Neutrophil (primary cell): ENCODE measurements around the gene MADCAM1.

Experiments used
- H3K27ac ChIP-seq: fragments of 200-600 bp; sonication (generic); 2 replicates; pipeline ENCODE4 v1.5.1; 2016; ENCODE audit warnings: mild to moderate bottlenecking, moderate library complexity
- H3K27me3 ChIP-seq: fragments of 200-600 bp; sonication (generic); 2 replicates; pipeline ENCODE4 v1.6.0; 2016; ENCODE audit warnings: mild to moderate bottlenecking
- H3K36me3 ChIP-seq: fragments of 200-600 bp; sonication (generic); 2 replicates; pipeline ENCODE4 v1.5.1; 2017
- H3K4me1 ChIP-seq, 2 experiments: fragments of 200-600 bp in 1 of 2; sonication (generic) in 1 of 2; 1 replicate in 1 of 2; 2 replicates in 1 of 2; pipeline versions ENCODE4 v1.5.1 to v1.6.1; 2013 to 2016; ENCODE audit warnings: low read depth in 1 of 2, low read length in 1 of 2, mild to moderate bottlenecking in 1 of 2, moderate library complexity in 1 of 2; ENCODE audit not compliant: control insufficient read depth in 1 of 2, insufficient read depth in 1 of 2
- H3K4me3 ChIP-seq, 2 experiments: fragments of 200-600 bp in 1 of 2; sonication (generic) in 1 of 2; 1 replicate in 1 of 2; 2 replicates in 1 of 2; pipeline ENCODE4 v1.5.1; 2013 to 2016; ENCODE audit warnings: low read depth in 1 of 2, low read length in 1 of 2, mild to moderate bottlenecking in 1 of 2, moderate library complexity in 1 of 2
- H3K9me3 ChIP-seq: fragments of 200-600 bp; sonication (generic); 2 replicates; pipeline ENCODE4 v1.5.1; 2016
- CTCF ChIP-seq: fragments of 200-600 bp; sonication (generic); IDR thresholded peaks from 2 replicates; pipeline ENCODE4 v1.5.1; 2016; ENCODE audit warnings: antibody characterized with exemption

MADCAM1 gene

GRCh38 chr19:512547-513365 is 16.5 kb downstream of the MADCAM1 start:
- H3K9me3 ChIP-seq, result no peaks in the 10 kb centered on the region
- peaks cover 9% of the 10 kb centered on the region for H3K36me3 ChIP-seq
- no peak for TF ChIP-seq CTCF
- H3K27me3 ChIP-seq, result peaks cover 17% of the 10 kb centered on the region
- H3K4me1 ChIP-seq, result peaks cover 22 to 24% of the 10 kb centered on the region in 2 experiments
- no peak overlapping the region for H3K27ac ChIP-seq
- H3K4me3 ChIP-seq, result no peak overlapping the region

GRCh38 chr19:513368-514165 is 17.3 kb downstream of the MADCAM1 start:
- Histone ChIP-seq H3K4me1 (peaks cover 15 to 16% of the 10 kb centered on the region in 2 experiments), H3K36me3 (peaks cover 9% of the 10 kb centered on the region), H3K4me3 (no peak overlapping the region), H3K27ac (no peak overlapping the region), H3K27me3 (peaks cover 25% of the 10 kb centered on the region), H3K9me3 (no peaks in the 10 kb centered on the region)
- no peak for TF ChIP-seq CTCF

- no peak for TF ChIP-seq CTCF
- H3K27me3 ChIP-seq, result peaks cover 32% of the 10 kb centered on the region
- peaks cover 9% of the 10 kb centered on the region for H3K36me3 ChIP-seq
- H3K9me3 ChIP-seq, result no peaks in the 10 kb centered on the region
- no peak overlapping the region for H3K4me3 ChIP-seq
- no peak overlapping the region for H3K27ac ChIP-seq
- H3K4me1 ChIP-seq, result peaks cover 15 to 16% of the 10 kb centered on the region in 2 experiments
Measured at GRCh38 chr19:514166-514663, 17.9 kb downstream of the MADCAM1 start.

GRCh38 chr19:517721-518597 is 21.7 kb downstream of the MADCAM1 start:
- Histone ChIP-seq H3K27me3 (peaks cover 23% of the 10 kb centered on the region), H3K4me3 (no peak overlapping the region), H3K4me1 (no peaks in the 10 kb centered on the region), H3K36me3 (peaks cover 16% of the 10 kb centered on the region), H3K27ac (no peak overlapping the region), H3K9me3 (no peaks in the 10 kb centered on the region)
- TF ChIP-seq CTCF, result no peak

GRCh38 chr19:518598-519231 is 22.4 kb downstream of the MADCAM1 start:
- H3K27ac ChIP-seq, result no peak overlapping the region
- no peaks in the 10 kb centered on the region for H3K4me1 ChIP-seq
- H3K4me3 ChIP-seq, result no peak overlapping the region
- TF ChIP-seq CTCF, result no peak
- peaks cover 14% of the 10 kb centered on the region for H3K36me3 ChIP-seq
- peaks cover 21% of the 10 kb centered on the region for H3K27me3 ChIP-seq
- no peaks in the 10 kb centered on the region for H3K9me3 ChIP-seq
